NCI-H345 (cell line): ENCODE results near the gene RAD21L1.

Experiments used
- DNase-seq: peaks from one replicate; lab custom pipeline; 2025; lab: John Stamatoyannopoulos, UW

The RAD21L1 gene

GRCh38 chr20:1225783-1226654 lies at the start of gene RAD21L1:
TSS of gene RAD21L1 (plus strand) at chr20:1226044. CDS start at chr20:1228454, 2,410 bp downstream.
- DNase-seq = peak; percentile 87

GRCh38 chr20:1177680-1178079 lies 48.2 kb upstream of the RAD21L1 start:
- no peak for DNase-seq

DNA sequence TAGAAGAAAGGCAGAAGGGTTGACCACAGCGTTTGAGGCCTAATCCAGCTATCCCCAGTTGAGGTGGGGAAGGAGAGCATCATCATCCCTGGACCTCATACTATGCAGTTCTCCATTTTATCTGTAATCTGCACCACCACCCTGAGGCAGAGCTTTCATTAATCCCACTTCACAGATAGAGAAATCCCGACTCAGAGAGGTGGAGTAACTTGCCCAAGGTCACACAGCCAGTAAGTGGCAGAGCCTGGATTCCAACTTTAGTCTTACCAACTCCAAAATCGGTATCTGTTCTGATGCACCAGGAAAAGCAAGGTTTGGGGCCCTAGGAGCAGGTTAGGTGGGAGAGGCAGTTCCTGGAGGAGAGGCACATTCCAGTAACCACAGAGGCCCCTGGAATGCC lies 47.7 kb upstream of the RAD21L1 start:
- no peak for DNase-seq

- DNase-seq = no peak
Observed at GRCh38 chr20:1178623-1179022, 47.2 kb upstream of the RAD21L1 start.

DNA sequence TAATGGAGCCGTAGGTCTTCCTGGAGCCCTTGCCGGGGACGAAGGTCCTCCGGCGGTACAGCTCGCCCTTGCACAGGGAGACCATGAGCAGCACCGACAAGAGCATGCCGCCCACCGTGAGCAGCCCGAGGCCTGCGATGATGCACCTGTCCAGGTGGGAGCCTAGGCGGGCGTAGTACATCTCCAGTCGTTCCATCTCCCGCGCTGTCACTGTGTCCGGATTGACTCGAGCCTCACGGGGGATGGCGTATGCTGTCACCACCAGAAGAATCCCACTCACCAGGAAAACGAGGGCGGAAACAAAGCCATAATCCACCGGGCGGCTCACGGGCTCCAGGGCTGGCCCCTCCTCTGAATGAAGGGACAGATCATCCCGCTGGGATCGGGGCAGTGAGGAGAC lies 44.9 kb upstream of the RAD21L1 start:
- DNase-seq = no peak

- no peak for DNase-seq
Observed at GRCh38 chr20:1182106-1182505, 43.7 kb upstream of the RAD21L1 start.

DNA sequence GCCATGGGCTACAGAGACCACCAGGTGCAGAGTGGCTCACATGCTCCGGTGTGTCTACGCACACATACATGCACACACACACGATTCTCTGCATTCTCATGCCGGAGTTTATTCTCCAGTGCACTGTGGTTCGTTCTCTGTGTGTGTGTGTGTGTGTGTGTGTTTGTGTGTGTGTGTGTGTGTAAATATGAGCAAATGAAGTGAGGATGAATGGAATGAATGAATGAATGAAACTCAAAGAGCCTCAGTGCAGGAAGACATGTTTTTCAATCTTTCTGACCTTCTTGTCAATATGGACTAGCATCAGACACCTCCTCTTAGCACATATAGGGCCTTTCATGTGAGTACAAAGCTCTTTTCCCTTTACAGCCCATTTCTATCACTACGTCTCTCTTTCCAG lies 42.7 kb upstream of the RAD21L1 start:
- no peak for DNase-seq

DNA sequence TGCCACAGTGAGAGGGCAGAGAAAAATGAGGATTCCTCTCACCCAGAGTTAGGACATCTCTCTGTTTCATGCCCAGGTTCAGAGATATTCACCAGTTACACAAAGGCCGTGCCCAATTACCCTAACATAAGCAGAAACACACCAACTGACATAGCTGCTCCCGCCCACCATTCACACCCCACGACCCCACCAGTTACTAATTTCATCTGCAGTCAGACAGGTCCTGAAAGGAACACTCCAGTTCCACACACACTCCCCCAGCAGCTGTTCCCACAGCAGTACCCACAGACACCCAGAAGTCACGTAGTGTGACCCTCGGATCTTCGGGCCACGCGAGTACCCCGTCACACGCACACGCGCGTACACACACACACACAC lies 41.6 kb upstream of the RAD21L1 start:
- DNase-seq = no peak

- no peak for DNase-seq
Observed at GRCh38 chr20:1184638-1185315, 41.1 kb upstream of the RAD21L1 start, which contains the start of gene TMEM74B. TSS of gene TMEM74B (minus strand) at chr20:1184981. CDS start at chr20:1183801, 1,180 bp downstream.

GRCh38 chr20:1185316-1185741 lies 40.5 kb upstream of the RAD21L1 start:
- DNase-seq = peak; percentile 27

DNA sequence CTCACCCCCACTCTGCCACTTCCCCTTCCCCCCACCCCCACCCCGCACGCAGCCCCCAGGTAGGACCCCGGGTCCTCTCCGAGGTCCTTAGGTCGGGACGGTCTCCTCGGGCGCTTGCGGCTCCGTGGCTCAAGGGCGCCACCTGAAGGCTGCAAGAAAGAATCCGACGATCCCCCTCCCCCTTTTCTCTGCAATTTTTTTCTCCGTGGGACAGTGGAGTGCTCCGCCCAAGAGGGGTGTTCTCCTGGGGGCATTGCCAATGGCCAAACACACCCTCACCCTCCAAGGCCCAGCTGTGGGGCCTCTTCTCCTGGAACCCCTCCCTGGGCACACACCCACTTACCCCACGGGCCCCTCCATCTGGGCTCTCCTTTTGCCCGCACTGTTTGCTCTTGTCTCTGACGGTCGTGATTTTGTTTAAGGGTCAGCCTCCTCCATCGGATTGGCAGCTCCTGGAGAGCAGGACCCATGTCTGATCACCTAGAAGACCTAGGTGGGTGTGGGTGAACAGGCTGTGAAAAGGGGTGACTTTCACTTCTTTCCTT lies 40.0 kb upstream of the RAD21L1 start:
- DNase-seq = peak; percentile 73

DNA sequence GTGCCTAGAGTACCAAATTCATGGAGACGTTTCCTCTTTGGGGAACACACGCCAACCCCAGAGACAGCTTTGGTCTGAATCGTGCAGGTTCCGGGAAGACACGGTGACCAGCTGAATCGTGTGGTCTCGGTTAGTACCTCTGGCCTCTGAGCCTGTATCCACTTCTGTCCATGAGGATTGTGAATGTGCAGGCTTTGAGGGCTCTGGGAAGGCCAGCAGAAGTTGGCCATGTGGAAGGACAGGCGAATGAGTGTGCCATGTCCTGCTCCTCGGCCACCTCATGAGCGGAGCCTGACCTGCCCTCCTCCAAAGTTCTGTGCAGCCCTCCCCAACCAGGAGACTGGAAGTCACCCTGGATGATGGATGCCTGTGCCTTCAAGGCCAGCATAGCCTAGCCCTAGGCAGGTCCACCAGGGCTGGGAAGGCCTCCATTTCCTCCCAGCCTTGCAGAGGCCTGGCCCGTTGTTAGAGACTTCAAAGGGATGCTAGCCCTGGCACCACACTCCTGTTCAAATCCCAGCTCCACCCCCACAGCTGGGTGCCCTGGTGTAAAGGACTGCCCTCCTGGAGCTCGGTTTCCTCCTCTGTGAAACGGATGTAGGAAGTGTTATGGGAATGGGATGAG lies 39.4 kb upstream of the RAD21L1 start:
- no peak for DNase-seq

DNA sequence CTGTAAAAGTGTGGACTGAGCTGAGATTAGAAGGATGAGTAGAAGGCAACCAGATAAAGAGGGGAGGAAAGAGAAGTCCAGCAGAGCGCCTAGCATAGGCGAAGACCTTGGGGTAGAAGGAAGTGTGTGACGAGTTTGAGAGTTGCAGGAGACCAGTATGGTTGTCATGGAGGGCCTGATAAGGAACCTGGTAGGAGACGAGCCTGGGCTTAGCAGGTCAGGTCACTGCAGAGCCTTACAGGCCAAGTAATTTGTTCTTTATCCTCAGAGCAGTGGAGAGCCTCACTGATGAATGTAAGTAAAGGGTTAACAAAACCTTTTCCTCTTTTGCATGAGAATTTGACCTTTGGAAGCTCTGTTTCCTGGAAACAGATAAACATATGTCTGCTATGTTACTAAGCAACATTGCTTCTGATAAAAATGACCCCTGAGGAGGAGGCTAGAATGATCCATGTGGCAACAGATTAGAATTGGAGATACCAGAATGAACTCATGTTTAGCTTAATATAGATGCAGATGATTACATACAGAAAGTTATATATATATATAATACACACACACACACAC lies 38.2 kb upstream of the RAD21L1 start:
- DNase-seq = no peak

DNA sequence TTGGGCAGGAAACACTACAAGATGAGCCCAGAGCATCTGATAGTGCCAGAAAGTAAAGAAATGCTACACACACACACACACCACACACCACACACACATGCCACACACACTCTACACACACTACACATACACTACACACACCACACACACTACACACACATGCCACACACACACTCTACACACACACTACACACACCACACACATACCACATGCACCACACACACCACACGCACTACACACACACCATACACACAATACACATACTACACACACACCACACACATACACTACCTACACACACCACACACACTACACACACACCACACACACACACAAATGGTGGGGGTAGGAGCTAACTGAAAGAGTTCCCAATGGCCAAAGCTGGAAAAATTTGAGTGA lies 37.5 kb upstream of the RAD21L1 start:
- no peak for DNase-seq

- no peak for DNase-seq
Observed at GRCh38 chr20:1189827-1190226, 36.0 kb upstream of the RAD21L1 start.

DNA sequence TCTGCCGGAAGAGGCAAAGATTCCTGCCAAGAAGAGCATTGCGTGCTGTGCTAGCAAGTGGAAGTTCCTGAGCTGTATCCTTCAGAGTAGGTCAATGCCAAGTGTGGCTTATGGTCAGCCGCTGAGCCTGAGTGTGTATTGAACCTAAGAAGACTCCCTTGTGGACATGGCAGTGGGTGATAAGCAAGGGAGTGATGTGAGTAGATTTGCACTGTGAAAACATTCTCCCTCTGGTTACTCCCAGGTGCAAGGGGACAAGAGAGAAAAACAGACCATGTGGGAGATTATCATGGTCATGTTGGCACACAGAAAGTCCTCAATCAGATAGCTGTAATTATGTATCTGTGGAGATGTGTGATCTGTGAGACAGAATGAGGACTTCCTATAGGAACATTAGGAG lies 35.0 kb upstream of the RAD21L1 start:
- DNase-seq = no peak

- no peak for DNase-seq
Observed at GRCh38 chr20:1191299-1191698, 34.5 kb upstream of the RAD21L1 start.

DNA sequence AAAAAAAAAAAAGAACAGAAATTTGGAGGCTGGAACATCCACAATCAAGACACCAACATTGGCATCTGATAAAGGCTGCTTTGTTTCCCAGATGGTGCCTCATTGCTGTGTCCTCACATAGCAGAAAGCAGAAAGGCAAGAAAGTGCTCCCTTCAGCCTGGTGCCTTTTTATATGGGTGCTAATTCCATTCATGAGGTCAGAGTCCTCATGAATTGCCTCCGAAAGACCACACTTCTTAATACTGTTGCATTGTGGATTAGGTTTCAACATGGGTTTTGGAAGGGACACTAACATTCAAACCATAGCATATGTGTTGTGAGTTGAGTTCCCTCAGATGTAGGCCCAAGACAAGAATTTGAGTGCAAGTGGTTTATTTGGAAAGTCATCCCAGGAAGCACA lies 30.6 kb upstream of the RAD21L1 start:
- no peak for DNase-seq

GRCh38 chr20:1196634-1197033 lies 29.2 kb upstream of the RAD21L1 start:
- DNase-seq = no peak

GRCh38 chr20:1197801-1198200 lies 28.0 kb upstream of the RAD21L1 start:
- DNase-seq = no peak

DNA sequence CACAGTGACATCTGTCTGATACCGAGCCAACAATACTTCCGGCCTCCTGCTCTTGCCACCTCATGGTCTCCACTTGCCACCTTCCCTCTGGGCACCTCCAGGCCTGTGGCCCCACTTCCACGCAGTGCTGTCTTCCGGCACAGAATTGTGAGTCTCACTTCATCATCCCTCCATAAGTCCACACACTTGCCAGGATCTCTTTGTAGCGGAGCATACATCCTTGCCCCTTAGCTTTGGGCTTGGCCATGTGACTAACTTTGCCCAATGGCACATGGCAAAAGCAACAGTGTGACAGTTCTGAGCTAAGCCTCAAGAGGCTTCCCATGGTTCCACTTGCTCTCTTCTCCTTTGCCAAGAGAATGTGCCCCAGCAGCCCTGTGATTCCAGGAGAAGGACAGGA lies 27.1 kb upstream of the RAD21L1 start:
- DNase-seq = no peak

DNA sequence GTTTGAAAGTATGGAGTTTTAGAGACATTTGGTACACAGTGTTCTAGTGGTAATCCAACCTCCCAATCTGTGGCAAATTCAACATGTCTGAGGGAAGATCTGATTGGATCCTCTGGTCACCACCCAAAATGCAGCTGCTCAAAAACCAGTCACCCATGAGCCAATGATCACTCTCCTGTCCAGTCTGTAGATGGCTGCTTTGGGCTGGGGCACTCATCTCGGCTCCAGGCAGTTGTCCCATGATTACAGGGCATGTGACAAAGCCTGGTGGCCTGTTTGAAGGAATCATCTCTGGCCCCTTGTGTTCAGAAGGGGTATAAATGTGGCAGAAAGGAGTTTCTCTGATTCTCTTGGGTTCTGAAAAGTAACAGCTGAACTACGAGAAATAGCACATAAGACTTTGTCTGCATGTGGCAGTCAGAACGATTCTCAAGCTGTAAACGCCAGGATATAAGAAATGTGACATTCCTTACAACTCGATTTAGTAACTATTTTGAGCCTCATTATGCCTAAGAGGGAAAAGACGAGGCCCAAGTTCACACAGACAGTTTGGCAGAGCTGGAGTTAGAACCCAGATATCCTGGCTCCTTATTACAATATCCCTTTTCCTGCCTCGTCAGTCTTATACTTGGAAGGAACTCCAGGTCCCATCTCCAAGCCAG lies 26.5 kb upstream of the RAD21L1 start:
- no peak for DNase-seq
